ENCODE measurements around the gene BORCS8. TPM values are rescaled to one million over a fixed set of nuclear protein-coding genes. Genes with fewer than 3 reads are reported as not detected.
"Not testable (repeated sequence)": the region's sequence is repeated elsewhere in the genome, so short reads cannot be mapped to it uniquely, and the experiment has no call there.

Gene BORCS8
- total and polyA plus RNA-seq, 4 donors = 13.6 to 38.4 (median 24.0) TPM

DNA sequence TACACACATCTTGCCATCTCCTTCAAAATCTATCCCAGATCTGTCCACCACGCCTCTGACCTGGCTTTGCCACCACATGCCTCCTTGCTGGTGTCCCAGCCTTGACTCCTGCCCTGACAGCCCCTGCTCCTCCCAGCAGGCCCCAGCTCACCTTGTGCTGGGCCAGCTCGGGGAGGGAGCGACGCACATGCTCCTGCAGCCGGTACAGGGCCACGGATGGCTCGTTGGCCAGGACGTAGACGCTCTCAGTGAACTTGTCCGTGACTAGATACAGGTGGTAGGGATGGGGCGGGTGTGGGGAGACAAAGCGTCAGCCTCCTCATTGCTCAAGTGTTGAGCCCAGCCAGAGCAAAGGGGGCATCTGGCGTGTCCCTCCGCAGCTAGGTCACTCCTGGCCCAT is 5.2 kb downstream of the BORCS8 start:
- Histone ChIP-seq H3K36me3 (ENCODE audit: control insufficient read depth, insufficient read depth, low read length) (peaks cover 60% of the 10 kb centered on the region), H3K4me3 (ENCODE audit: low read depth, low read length) (no peak overlapping the region), H3K9me3 (ENCODE audit: control insufficient read depth, insufficient read depth, low read length) (no peaks in the 10 kb centered on the region), H3K27me3 (ENCODE audit: control insufficient read depth, insufficient read depth, low read length) (no peaks in the 10 kb centered on the region), H3K27ac (ENCODE audit: low read depth, low read length) (no peak overlapping the region), H3K4me1 (ENCODE audit: control insufficient read depth, insufficient read depth, low read length) (peaks cover 14% of the 10 kb centered on the region)
- no peak for DNase-seq (ENCODE audit: low read depth in 4 of 6, low spot score in 6 of 6)
- WGBS (ENCODE audit: insufficient coverage) = 92% methylated on average over 14 of the region's 14 CpGs

DNA sequence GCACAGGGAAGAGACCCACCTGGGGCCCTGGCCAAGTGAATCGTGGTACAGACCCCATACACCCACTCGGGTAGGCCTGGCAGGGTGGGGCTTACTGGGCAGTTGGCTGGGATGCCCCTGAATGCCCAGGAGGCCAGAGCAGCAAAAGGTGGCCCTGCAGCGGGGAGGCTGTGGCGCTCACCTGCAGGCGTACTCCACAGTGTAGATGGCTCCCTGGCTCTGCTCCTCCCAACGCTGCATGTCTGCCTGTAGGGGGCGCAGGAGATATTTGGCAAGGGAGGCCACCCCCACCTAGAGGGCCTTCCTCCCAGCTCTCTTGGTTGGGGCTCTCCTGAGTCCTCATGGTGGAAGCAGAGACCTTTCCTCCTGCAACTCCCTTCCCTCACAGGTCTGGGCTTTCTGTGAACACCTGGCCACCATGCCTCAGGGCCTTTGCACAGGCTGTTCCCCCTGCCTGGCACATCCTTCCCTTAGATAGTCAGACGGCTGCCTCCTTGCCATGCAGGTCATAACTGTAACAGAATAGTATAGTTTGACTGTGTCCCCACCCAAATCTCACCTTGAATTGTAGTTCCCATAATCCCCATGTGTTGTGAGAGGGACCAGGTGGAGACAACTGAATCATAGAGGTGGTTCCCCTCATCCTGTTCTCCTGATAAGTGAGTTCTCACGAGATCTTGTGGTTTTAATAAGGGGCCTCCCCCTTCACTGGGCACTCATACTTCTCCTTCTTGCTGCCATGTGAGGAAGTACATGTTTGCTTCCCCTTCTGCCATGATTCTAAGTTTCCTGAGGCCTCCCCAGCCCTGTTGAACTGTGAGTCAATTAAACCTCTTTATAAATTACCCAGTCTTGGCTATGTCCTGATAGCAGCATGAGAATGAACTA is 5.9 kb downstream of the BORCS8 start:
- WGBS (ENCODE audit: insufficient coverage) = 40% methylated on average over 6 of the region's 9 CpGs
- H3K9me3 ChIP-seq (ENCODE audit: control insufficient read depth, insufficient read depth, low read length) = no peaks in the 10 kb centered on the region
- H3K27me3 ChIP-seq (ENCODE audit: control insufficient read depth, insufficient read depth, low read length) = no peaks in the 10 kb centered on the region
- H3K36me3 ChIP-seq (ENCODE audit: control insufficient read depth, insufficient read depth, low read length) = peaks cover 67% of the 10 kb centered on the region
- no peak overlapping the region for H3K27ac ChIP-seq (ENCODE audit: low read depth, low read length)
- peak in 1 of 6 donors; percentile 30 for DNase-seq (ENCODE audit: low read depth in 4 of 6, low spot score in 6 of 6)
- no peak overlapping the region for H3K4me3 ChIP-seq (ENCODE audit: low read depth, low read length)
- peaks cover 9% of the 10 kb centered on the region for H3K4me1 ChIP-seq (ENCODE audit: control insufficient read depth, insufficient read depth, low read length)

DNA sequence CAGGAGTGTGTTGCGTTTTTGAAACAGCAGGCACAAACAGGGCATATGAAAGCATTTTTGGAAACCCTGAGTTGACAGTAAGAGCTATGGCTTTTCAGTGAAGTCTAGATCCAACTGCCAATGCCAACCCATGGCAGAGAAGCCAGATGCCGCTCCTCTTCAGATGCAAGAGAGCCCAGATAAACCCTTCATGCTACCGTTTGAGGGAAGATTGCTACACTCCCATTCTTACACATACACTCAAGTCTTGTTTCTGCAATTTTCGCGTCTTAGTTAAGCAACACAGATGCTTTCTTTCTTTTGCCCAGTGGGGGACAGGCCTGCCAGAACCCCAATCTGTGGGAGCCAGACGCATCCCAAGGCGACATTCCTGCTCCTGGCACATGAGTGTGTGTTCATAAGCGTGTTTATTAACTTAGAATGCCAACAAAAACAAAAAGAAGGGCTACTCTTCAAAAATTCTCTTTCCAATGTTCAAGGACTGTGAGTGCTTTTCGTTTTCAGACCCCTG is 10.4 kb downstream of the BORCS8 start:
- no peak overlapping the region for H3K27ac ChIP-seq (ENCODE audit: low read depth, low read length)
- WGBS (ENCODE audit: insufficient coverage) = 77% methylated on average over 6 of the region's 9 CpGs
- no peak overlapping the region for H3K4me3 ChIP-seq (ENCODE audit: low read depth, low read length)
- no peaks in the 10 kb centered on the region for H3K9me3 ChIP-seq (ENCODE audit: control insufficient read depth, insufficient read depth, low read length)
- H3K27me3 ChIP-seq (ENCODE audit: control insufficient read depth, insufficient read depth, low read length) = no peaks in the 10 kb centered on the region
- peaks cover 79% of the 10 kb centered on the region for H3K36me3 ChIP-seq (ENCODE audit: control insufficient read depth, insufficient read depth, low read length)
- no peaks in the 10 kb centered on the region for H3K4me1 ChIP-seq (ENCODE audit: control insufficient read depth, insufficient read depth, low read length)
- peak in 1 of 6 donors; percentile 49 for DNase-seq (ENCODE audit: low read depth in 4 of 6, low spot score in 6 of 6)

DNA sequence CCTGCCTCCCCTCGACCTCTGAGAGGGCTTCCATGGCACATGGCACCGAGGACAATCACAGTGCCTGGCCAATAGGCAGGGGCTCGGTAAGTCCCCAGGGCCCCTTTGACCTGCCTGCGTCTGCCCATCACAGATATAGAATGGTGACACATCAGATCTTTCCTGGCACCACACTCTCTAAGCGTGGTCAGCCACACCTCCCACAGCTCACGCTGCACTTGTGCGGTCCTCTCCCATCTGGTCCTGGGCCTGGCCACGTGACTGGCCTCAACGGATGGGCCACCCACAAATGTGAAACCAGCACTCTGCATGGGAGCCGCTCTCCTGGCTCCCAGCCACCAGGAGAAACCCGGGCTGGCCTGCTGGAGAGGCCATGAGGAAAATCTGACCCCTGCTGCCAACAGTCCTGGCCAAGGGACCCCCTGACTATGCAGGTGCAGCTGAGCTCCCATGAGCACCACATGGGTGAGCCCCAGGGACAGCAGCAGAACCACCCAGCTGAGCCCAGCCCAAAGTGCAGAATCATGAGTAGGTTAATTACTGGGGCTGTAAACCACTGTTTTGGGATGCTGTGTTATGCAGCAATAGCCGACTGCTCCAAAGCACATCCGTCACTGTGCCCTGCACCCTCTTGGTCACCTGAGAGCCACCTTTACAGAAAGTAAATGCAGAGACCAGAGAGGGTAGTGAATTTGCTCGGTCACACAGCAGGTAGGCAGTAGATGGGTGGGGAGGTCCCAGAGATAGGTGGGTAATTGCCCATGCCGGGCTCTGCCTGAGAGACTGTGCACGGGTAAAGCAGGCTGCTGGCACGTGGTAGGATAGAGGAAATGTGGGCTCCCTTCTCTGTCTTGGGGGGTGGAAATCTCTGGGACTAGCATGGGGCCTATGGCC is 12.2 kb downstream of the BORCS8 start:
- no peak for DNase-seq (ENCODE audit: low read depth in 4 of 6, low spot score in 6 of 6)
- Histone ChIP-seq H3K36me3 (ENCODE audit: control insufficient read depth, insufficient read depth, low read length) (peaks cover 68% of the 10 kb centered on the region), H3K4me3 (ENCODE audit: low read depth, low read length) (no peak overlapping the region), H3K27me3 (ENCODE audit: control insufficient read depth, insufficient read depth, low read length) (no peaks in the 10 kb centered on the region), H3K9me3 (ENCODE audit: control insufficient read depth, insufficient read depth, low read length) (no peaks in the 10 kb centered on the region), H3K4me1 (ENCODE audit: control insufficient read depth, insufficient read depth, low read length) (peaks cover 3% of the 10 kb centered on the region), H3K27ac (ENCODE audit: low read depth, low read length) (no peak overlapping the region)
- WGBS (ENCODE audit: insufficient coverage) = 82% methylated on average over 17 of the region's 17 CpGs

DNA sequence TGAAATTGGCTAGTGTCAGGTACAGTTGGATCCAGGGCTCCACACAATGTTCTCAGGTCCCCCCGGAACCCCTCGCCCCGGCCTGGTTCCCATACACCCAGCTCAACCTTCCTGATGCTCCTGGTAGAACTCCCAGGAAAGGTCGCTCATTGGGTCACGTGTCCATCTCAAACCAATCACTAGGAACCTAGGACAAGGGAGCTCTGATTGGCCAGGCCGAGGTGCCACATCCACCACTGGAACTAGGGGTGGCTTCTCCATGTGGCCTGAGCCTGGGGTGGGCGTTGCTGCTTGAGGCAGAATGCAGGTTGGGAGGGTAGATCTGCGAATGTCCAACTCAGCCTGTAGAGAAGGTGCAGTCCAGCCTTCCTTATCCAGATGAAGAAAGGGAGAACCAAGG is 15.0 kb downstream of the BORCS8 start:
- Histone ChIP-seq H3K36me3 (ENCODE audit: control insufficient read depth, insufficient read depth, low read length) (peaks cover 57% of the 10 kb centered on the region), H3K9me3 (ENCODE audit: control insufficient read depth, insufficient read depth, low read length) (no peaks in the 10 kb centered on the region), H3K4me3 (ENCODE audit: low read depth, low read length) (no peak overlapping the region), H3K4me1 (ENCODE audit: control insufficient read depth, insufficient read depth, low read length) (peaks cover 8% of the 10 kb centered on the region), H3K27me3 (ENCODE audit: control insufficient read depth, insufficient read depth, low read length) (no peaks in the 10 kb centered on the region), H3K27ac (ENCODE audit: low read depth, low read length) (no peak overlapping the region)
- 94% methylated on average over 8 of the region's 8 CpGs for WGBS (ENCODE audit: insufficient coverage)
- no peak for DNase-seq (ENCODE audit: low read depth in 4 of 6, low spot score in 6 of 6)

DNA sequence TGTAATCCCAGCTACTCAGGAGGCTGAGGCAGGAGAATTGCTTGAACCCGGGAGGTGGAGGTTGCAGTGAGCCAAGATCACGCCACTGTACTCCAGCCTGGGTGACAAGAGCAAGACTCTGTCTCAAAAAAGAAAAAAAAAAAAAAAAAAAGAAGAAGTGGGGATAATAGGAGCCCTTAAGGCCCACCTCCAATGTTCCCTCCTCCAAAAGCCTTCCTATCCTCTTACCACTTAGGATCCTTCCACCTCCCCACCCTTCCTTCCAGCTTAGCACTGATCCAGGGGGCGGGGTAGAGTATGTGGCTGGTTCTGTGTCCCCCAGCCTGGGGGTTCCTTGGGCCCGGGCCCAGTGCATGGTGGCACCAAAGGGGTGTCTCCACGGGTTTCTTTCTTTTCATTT is 18.7 kb downstream of the BORCS8 start:
- not testable (repeated sequence) for H3K9me3 ChIP-seq (ENCODE audit: control insufficient read depth, insufficient read depth, low read length); H3K27ac ChIP-seq (ENCODE audit: low read depth, low read length); H3K4me3 ChIP-seq (ENCODE audit: low read depth, low read length); H3K27me3 ChIP-seq (ENCODE audit: control insufficient read depth, insufficient read depth, low read length); DNase-seq (ENCODE audit: low read depth in 4 of 6, low spot score in 6 of 6)
- Histone ChIP-seq H3K4me1 (ENCODE audit: control insufficient read depth, insufficient read depth, low read length) (peaks cover 22% of the 10 kb centered on the region), H3K36me3 (ENCODE audit: control insufficient read depth, insufficient read depth, low read length) (peaks cover 23% of the 10 kb centered on the region)
- WGBS (ENCODE audit: insufficient coverage) = 89% methylated on average over 2 of the region's 5 CpGs

DNA sequence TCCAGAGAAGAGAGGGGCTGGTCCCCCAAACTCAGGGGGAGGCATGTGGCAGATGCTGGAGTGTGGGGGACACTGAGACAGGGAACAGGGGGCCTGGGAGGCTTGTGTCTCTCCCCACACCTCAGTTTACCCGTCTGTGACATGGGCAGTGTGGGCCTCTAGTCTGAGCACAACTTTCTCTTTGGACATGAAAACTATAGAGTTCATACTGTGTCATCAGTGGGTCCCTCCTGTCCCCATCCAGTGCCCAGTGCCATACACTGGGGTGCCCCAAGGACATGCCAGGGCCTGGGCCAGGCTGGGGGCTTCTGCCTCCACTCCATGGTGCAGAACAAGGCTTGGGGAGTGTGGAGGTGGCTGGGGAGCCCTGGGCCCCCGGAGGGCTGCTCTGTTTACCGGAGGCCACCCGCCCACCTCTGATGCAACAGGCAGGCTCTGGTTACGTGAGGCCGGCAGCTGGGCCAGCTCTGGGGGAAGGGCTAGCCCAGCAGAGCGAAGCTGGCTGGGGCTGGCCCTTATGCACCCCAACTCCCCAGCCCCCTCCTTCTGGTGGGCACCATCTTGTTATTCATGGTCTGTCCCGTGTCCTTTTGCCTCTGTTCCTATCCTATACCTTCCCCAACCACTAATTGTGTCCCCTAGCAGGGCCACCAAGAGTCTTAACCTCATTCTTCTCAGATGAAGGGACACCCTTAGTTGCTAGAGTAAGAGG is 20.0 kb downstream of the BORCS8 start:
- no peaks in the 10 kb centered on the region for H3K9me3 ChIP-seq (ENCODE audit: control insufficient read depth, insufficient read depth, low read length)
- H3K4me3 ChIP-seq (ENCODE audit: low read depth, low read length) = no peak overlapping the region
- H3K27ac ChIP-seq (ENCODE audit: low read depth, low read length) = no peak overlapping the region
- 65% methylated on average over 7 of the region's 8 CpGs for WGBS (ENCODE audit: insufficient coverage)
- DNase-seq (ENCODE audit: low read depth in 4 of 6, low spot score in 6 of 6) = no peak
- peaks cover 22% of the 10 kb centered on the region for H3K4me1 ChIP-seq (ENCODE audit: control insufficient read depth, insufficient read depth, low read length)
- peaks cover 14% of the 10 kb centered on the region for H3K36me3 ChIP-seq (ENCODE audit: control insufficient read depth, insufficient read depth, low read length)
- peaks cover 7% of the 10 kb centered on the region for H3K27me3 ChIP-seq (ENCODE audit: control insufficient read depth, insufficient read depth, low read length)

DNA sequence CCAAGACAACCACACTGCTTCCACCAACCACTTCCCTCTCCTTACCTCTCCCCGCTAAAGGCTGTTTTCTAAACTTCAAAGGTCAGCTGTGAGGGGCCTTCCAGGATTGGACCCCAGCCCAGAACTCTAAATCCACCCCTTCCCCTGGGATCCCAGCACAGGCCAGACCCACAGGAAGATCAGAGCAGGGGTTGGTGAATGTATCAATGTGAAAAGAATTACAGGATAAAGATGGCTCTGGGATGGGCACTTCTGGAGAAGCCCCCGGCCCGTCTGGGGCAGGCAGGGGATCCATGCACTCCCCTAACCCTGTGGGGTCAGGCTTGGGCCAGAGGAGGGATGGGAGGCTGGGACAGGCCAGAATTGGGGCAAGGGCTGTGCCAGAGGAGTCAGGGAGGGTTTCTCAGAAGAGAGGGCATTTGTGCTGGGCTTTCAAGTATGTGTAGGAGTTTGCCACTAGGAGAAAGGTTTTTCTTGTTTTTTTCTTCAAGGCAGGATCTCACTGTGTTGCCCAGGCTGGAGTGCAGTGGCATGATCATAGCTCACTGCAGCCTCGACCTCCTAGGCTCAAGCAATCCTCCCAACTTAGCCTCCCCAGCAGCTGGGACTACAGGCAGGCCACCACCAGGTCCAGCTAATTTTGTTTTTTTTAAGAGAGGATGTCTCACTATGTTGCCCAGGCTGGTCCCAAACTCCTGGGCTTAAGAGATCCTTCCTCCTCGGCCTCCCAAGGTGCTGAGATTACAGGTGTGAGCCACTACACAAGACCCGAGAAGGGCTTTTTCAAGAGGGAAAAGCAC is 20.9 kb downstream of the BORCS8 start:
- H3K4me3 ChIP-seq (ENCODE audit: low read depth, low read length) = no peak overlapping the region
- H3K27ac ChIP-seq (ENCODE audit: low read depth, low read length) = no peak overlapping the region
- peaks cover 22% of the 10 kb centered on the region for H3K4me1 ChIP-seq (ENCODE audit: control insufficient read depth, insufficient read depth, low read length)
- peaks cover 7% of the 10 kb centered on the region for H3K27me3 ChIP-seq (ENCODE audit: control insufficient read depth, insufficient read depth, low read length)
- H3K9me3 ChIP-seq (ENCODE audit: control insufficient read depth, insufficient read depth, low read length) = no peaks in the 10 kb centered on the region
- peaks cover 10% of the 10 kb centered on the region for H3K36me3 ChIP-seq (ENCODE audit: control insufficient read depth, insufficient read depth, low read length)
- 80% methylated on average over 5 of the region's 6 CpGs for WGBS (ENCODE audit: insufficient coverage)
- no peak for DNase-seq (ENCODE audit: low read depth in 4 of 6, low spot score in 6 of 6)
